Measurements from ENCODE around the gene ACIN1.

Gene ACIN1

DNA sequence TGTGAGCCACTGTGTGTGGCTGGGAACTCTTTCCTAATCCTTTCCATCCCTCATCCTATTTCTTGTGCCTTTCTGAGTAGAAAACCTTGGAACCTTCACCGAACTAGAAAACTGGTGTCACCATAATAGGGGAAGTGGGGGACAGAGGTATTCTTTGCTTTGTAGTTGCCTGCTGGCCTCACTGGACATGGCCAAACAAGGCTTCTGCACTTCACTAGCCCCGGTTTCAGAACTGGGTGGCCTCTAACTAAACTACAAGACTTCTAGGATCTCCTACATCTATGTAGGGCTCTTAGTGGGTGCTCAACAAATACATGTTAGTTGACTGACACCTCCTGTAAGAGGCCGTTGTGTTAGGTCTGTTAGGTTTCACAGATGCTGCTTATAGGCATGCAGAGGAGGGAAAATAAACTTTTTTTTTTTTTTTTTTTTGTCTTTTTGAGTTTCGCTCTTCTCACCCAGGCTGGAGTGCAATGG, 10.4 kb upstream of the ACIN1 start:
- no peak for DNase-seq (ENCODE audit: low read depth)

- DNase-seq (ENCODE audit: low read depth): no peak
These were observed 9.8 kb upstream of the ACIN1 start, which contains the start of gene CIROP for GRCh38 chr14:23104591-23105347. Gene CIROP (minus strand): TSS chr14:23104989. CDS start chr14:23104920, 69 bp downstream.

GRCh38 chr14:23104070-23104590, 9.2 kb upstream of the ACIN1 start:
- no peak for DNase-seq (ENCODE audit: low read depth)

- no peak for DNase-seq (ENCODE audit: low read depth)
These were observed 8.6 kb upstream of the ACIN1 start for GRCh38 chr14:23103581-23103980.

DNA sequence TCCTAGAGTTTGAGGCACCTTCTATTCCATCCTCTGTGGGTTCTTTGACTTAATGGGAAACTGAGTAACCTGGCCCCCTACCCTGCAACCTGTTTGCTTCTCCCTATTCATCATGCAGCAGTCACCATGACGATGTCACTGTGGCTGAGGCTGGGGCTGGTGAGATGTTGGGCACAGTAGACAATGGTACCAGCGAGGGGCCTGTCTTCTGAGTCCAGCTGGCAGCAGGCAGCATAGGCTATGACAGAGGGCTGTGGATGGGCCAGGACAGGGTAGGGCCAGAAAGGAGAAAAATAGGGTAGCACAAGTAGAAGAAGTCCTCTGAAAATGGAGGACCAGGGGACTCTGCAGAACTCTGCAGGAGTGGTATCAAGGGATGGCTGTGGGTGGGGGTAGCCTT, 7.9 kb upstream of the ACIN1 start:
- no peak for DNase-seq (ENCODE audit: low read depth)

DNA sequence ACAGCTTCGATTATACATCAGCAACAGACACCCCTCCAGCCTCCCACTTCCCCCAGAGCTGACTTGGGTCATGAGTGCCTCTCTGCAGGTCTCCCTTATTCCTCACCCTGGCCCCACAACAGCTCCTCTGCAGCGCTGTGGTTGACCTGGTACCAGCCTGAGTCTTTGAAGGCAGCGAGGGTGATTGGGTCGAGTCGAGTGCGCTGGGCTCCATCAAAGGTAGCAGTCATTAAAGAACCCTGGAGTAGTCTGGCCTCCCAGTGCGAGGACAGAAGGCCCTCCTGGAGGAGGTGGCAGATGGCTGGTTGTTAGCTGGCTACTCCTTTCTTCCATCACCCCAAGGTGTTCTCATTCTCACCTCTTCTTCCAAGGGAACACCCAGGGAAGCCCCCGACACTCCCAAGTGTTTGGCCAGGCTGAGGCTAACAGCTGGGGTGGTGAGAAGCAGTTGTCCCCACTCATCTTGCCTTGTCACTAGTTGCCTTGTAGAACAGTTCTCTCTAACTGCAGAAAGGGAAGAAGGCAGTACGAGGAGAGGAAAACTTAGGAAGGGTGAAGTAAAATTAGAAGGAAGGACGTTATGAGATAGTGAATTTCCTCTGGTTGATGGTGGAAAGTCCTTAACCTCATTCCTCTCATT, 7.2 kb upstream of the ACIN1 start:
- DNase-seq (ENCODE audit: low read depth): no peak

GRCh38 chr14:23101213-23101970, 6.5 kb upstream of the ACIN1 start:
- no peak for DNase-seq (ENCODE audit: low read depth)

- no peak for DNase-seq (ENCODE audit: low read depth)
These were observed 4.4 kb upstream of the ACIN1 start for GRCh38 chr14:23099212-23099861.

DNA sequence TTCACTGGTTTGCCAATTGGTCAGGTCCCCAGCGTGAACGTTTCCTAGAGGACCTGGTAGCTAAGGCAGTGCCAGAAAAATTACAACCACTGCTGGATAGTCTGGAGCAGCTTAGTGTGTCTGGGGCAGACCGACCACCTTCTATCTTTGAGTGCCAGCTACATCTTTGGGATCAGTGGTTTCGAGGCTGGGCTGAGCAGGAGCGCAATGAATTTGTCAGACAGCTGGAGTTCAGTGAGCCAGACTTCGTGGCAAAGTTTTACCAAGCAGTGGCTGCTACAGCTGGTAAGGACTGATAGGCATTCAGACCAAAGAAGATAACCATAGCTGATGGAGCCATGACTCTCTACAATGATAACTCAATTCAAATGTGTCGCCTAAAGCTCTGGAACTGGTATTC, 2.9 kb upstream of the ACIN1 start:
- DNase-seq (ENCODE audit: low read depth): no peak

DNA sequence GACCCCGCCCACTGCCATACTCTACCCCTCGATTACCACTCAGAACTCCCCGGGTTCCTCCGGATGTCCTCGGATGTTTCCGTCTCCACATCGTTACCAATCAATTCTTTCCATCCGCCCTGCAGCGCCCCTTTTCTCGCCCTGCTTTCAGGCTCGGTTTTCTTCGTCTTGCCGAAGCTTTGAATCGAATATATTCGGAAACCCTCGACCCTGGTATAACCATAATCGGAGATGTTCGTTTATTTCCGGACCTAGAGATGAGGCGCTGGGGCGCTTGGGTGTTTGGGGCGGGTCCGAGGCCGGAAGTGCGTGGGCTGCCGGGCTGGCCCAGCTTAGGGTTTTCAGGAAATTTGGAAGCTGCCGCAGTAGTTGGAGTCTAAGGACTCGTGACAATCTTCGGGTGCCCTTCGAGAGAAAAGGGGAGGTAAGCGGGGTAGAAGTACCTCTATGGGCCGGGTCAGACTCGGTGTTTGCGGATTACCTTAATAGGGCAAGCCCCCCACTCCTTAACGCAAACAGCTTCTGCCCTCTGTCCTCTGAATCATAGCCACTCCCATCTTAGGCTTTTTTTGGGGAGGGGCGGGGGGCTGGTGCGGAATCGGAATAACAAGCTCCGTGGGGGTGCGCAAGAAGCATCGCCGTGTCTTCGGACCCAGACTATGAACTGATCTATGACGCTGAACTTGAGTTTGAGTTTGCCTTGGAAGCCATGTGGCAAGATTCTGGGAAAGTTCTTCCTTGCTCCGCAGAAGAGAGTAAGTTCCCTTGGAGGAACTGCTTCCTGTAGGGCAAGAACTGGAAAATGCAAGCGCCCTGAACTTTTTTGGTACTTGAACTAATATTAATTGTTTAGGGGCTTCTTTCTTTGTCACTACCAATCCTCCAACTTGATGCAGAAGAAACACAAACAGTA, 516 bp upstream of the ACIN1 start, which contains the start of gene C14orf119:
C14orf119 (plus strand) TSS at position 310 of the 913 bp plus-strand sequence. CDS start 2,154 bp downstream, outside the sequence.
- peak; percentile 97 for DNase-seq (ENCODE audit: low read depth)

DNA sequence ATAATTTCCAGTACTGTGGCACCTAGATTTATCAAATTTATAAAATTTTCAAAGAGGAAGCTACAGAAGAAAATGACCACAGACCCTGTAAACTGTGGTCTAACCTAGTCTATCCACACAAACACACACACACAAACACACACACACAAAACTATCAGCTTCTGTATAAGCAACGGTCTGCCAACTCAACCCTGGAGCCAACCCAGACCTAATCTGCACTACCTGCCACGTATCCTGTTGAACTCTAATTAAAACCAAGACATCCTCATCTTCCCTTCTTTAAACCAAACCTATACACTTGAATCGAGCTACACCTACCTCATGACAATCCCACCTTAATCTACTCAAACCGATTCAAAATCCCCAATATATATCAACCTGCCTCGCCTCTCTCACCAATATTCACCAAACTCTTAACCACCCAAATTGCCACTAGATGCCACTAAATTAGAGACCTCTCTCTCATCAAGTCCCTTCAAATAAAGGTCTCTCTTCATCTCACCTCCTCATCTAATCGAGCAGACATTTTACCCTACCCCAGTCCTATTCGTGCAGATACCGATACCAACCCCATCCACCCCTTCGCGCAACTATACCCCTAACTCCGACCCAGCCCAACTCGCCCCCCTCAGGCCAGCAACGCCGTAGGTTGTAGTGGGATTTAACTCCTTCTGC, 808 bp downstream of the ACIN1 start:
- no peak for DNase-seq (ENCODE audit: low read depth)

- DNase-seq (ENCODE audit: low read depth): no peak
These were observed 1.4 kb downstream of the ACIN1 start for GRCh38 chr14:23093526-23093925.

DNA sequence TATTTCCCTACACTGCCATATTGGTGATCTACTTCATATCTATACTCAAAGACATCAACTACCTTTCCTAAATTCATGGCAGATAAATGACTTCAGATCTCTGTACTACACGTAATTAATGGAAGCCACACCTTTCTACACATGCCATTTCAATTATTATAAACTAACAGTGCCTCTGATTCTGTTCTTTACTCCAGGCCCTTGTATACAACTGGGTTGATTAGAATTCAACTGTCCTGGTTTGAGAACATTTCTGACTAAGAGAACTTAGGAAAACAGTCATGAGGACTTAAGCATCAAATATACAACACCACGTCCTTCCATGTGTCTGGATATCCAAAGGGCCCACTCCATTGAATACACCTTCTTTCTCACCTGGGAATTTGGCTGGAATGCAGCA, 1.8 kb downstream of the ACIN1 start:
- no peak for DNase-seq (ENCODE audit: low read depth)

DNA sequence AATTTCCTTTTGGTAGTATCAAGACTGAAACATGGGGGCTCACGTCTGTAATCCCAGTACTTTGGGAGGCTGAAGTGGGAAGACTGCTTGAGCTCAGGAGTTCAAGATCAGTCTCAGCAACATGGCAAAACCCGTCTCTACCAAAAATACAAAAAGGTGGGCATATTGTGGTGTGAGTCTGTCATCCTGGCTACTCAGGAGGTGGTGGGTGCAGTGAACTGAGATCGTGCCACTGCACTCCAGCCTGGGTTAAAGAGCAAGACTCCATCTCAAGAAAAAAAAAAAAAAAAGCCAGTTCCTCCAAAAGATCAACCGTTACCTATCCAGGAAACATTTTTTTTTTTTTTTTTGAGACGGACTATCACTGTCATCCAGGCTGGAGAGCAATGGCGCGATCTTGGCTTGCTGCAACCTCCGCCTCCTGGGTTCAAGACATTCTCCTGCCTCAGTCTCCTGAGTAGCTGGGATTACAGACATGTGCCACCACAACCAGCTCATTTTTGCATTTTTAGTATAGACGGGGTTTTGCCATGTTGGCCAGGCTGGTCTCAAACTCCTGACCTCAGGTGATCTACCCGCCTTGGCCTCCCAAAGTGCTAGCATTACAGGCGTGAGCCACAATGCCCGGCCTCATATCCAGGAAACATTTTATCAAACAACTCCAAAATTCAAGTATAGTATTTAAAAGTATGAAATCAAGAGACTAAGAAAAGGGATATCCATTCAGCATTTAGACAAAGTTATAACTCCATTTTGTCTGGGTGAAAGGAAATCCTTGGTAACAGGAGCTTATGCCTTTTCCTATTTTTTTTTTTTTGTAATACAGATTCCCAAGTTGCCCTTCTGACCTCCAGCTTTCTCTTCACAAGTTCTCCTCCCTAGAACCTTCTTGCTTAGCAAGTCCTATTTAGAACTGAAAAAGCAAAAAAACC, 3.4 kb downstream of the ACIN1 start:
- no peak for DNase-seq (ENCODE audit: low read depth)

DNA sequence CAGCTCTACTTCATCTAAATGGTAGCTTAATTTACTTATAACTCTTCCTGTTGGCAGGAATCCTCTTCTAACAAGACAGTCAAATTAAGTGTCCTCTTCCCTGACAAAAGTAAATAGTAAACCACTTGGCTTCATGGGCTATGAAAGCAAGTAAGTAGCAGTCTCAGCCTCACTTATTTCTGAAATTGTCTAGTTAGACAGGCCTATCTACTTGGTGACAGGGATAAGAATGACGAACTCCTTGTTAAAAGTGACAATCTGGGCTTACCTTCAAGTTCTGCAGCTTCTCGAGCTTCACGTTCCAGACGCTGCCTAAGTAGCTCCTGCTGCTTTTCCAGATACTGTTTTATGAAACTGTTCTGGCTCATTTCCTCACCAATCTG, 4.7 kb downstream of the ACIN1 start:
- no peak for DNase-seq (ENCODE audit: low read depth)

GRCh38 chr14:23089498-23090253, 5.3 kb downstream of the ACIN1 start:
- DNase-seq (ENCODE audit: low read depth): no peak

DNA sequence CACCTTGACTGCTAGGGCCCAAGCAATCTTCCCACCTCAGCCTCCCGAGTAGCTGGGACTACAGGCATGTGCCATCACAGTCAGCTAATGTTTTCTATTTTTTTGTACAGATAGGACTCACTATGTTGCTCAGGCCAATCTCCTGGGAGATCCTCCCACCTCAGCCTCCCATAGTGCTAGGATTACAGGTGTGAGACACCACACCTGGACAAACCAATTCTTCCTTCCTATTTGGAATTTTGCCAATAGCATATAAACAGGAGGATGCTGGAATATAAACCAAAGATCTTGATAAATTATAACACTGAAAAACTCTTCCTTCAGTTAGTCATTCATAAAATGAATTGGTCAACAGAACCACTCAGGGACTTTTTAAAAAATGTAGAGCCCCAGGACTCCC, 8.4 kb downstream of the ACIN1 start:
- no peak for DNase-seq (ENCODE audit: low read depth)

- no peak for DNase-seq (ENCODE audit: low read depth)
These were observed 9.5 kb downstream of the ACIN1 start for GRCh38 chr14:23085458-23085857.
